ENCODE data around the gene PKN2.

GRCh38 chr1:88680911-88681622, 3.0 kb upstream of the PKN2 start:
- no peak for TF ChIP-seq POLR2AphosphoS5 (IDR thresholded peaks at IDR 0.05; ENCODE audit: low read depth, low read length)
- TF ChIP-seq POLR2A (IDR thresholded peaks at IDR 0.05; ENCODE audit: low read depth, low read length) = no peak

Data from GM12891 (cell line).